LNCaP clone FGC (cell line): ENCODE results near the gene MTFMT.

Experiments used
- DNase-seq: peaks from one replicate; pipeline ENCODE4 v3.0.0-alpha.2; 2011; ENCODE audit warnings: low read depth
- H3K4me3 ChIP-seq: 2 replicates; pipeline ENCODE4 v1.5.1; 2011; ENCODE audit warnings: mild to moderate bottlenecking, low read depth, low read length, control low read depth
- CTCF ChIP-seq: IDR thresholded peaks from 2 replicates; pipeline ENCODE4 v1.5.1; 2012; ENCODE audit warnings: mild to moderate bottlenecking; ENCODE audit not compliant: control insufficient read depth, insufficient read depth; ENCODE audit errors: extremely low read depth

Gene MTFMT

GRCh38 chr15:64975390-64975789 lies 54.0 kb downstream of the MTFMT start:
- TF ChIP-seq CTCF, result no peak
- no peak overlapping the region for H3K4me3 ChIP-seq
- no peak for DNase-seq

GRCh38 chr15:64970698-64971097 lies 58.7 kb downstream of the MTFMT start:
- no peak overlapping the region for H3K4me3 ChIP-seq
- no peak for DNase-seq
- no peak for TF ChIP-seq CTCF

GRCh38 chr15:64969401-64969800 lies 60.0 kb downstream of the MTFMT start:
- DNase-seq, result no peak
- TF ChIP-seq CTCF, result no peak
- no peak overlapping the region for H3K4me3 ChIP-seq

GRCh38 chr15:64961013-64961412 lies 68.4 kb downstream of the MTFMT start:
- DNase-seq, result no peak
- H3K4me3 ChIP-seq, result no peak overlapping the region
- TF ChIP-seq CTCF, result no peak

GRCh38 chr15:64960153-64960552 lies 69.3 kb downstream of the MTFMT start:
- TF ChIP-seq CTCF, result no peak
- H3K4me3 ChIP-seq, result no peak overlapping the region
- no peak for DNase-seq

GRCh38 chr15:64959128-64959527 lies 70.3 kb downstream of the MTFMT start:
- TF ChIP-seq CTCF, result no peak
- no peak overlapping the region for H3K4me3 ChIP-seq
- no peak for DNase-seq

GRCh38 chr15:64954395-64954794 lies 75.0 kb downstream of the MTFMT start:
- H3K4me3 ChIP-seq, result no peak overlapping the region
- no peak for TF ChIP-seq CTCF
- DNase-seq, result no peak
